ENCODE results near the gene CELF6.

GRCh38 chr15:72278737-72279136 is 41.2 kb downstream of the CELF6 start:
- TF ChIP-seq CTCF (conservative IDR thresholded peaks at IDR 0.05; ENCODE audit: low read depth, low read length) (no peak), EZH2 (IDR thresholded peaks at IDR 0.05; ENCODE audit: borderline replicate concordance, low read depth, low read length, poor library complexity, severe bottlenecking) (no peak)
